Endothelial cell (in vitro differentiated cells): Measurements from ENCODE around the gene ADAMTS15. TPM values are rescaled to one million over a fixed set of nuclear protein-coding genes. Genes with fewer than 3 reads are reported as not detected.

ENCODE experiments used
- DNase-seq: peaks from one replicate; pipeline ENCODE4 v3.0.0; 2021; ENCODE audit warnings: low spot score
- H3K27ac Mint-ChIP-seq: one replicate; pipeline ENCODE4 v1.8.0; 2021; ENCODE audit warnings: mixed read lengths, inconsistent platforms; ENCODE audit not compliant: unreplicated experiment
- H3K27me3 Mint-ChIP-seq: one replicate; pipeline ENCODE4 v1.8.0; 2021; ENCODE audit warnings: mild to moderate bottlenecking, moderate library complexity, mixed read lengths, inconsistent platforms; ENCODE audit not compliant: unreplicated experiment
- H3K36me3 Mint-ChIP-seq: one replicate; pipeline ENCODE4 v1.8.0; 2021; ENCODE audit warnings: mild to moderate bottlenecking, low read depth, mixed read lengths, inconsistent platforms; ENCODE audit not compliant: unreplicated experiment
- H3K4me1 Mint-ChIP-seq: one replicate; pipeline ENCODE4 v1.8.0; 2021; ENCODE audit warnings: mild to moderate bottlenecking, mixed read lengths, inconsistent platforms; ENCODE audit not compliant: unreplicated experiment
- H3K4me3 Mint-ChIP-seq: one replicate; pipeline ENCODE4 v1.8.0; 2021; ENCODE audit warnings: mild to moderate bottlenecking, mixed read lengths, inconsistent platforms; ENCODE audit not compliant: unreplicated experiment
- H3K9me3 Mint-ChIP-seq: one replicate; pipeline ENCODE4 v1.8.0; 2021; ENCODE audit warnings: mixed read lengths, inconsistent platforms; ENCODE audit not compliant: unreplicated experiment
- CTCF ChIP-seq: fragments of 200-600 bp; sonication (generic); IDR thresholded peaks from one replicate; pipeline ENCODE4 v1.5.0; 2021; ENCODE audit warnings: antibody characterized with exemption; ENCODE audit not compliant: unreplicated experiment
- total RNA-seq: library from RNA; stranded (reverse); fragmentation: NEBNext Ultra II Directional; extraction: Animal tissue kit (Norgen Biotek cat#: 25700); gene quantifications from one replicate; pipeline ENCODE4 v1.2.1, GENCODE V29; 2021; ENCODE audit not compliant: unreplicated experiment

The ADAMTS15 gene
- total RNA-seq, 1 donor from 2014 or later, result 4.9 TPM

GRCh38 chr11:130519128-130519932, 70.9 kb downstream of the ADAMTS15 start:
- H3K4me3 Mint-ChIP-seq, result no peak overlapping the region
- peaks cover 7% of the 10 kb centered on the region for H3K27me3 Mint-ChIP-seq
- no peak for TF ChIP-seq CTCF
- no peak overlapping the region for H3K27ac Mint-ChIP-seq
- no peaks in the 10 kb centered on the region for H3K36me3 Mint-ChIP-seq
- peaks cover 8% of the 10 kb centered on the region for H3K4me1 Mint-ChIP-seq
- no peaks in the 10 kb centered on the region for H3K9me3 Mint-ChIP-seq
- DNase-seq, result no peak

- TF ChIP-seq CTCF, result no peak
- Mint-ChIP-seq H3K27ac (no peak overlapping the region), H3K27me3 (peaks cover 9% of the 10 kb centered on the region), H3K9me3 (no peaks in the 10 kb centered on the region), H3K36me3 (no peaks in the 10 kb centered on the region), H3K4me1 (peaks cover 13% of the 10 kb centered on the region), H3K4me3 (no peak overlapping the region)
- no peak for DNase-seq
These were observed 71.8 kb downstream of the ADAMTS15 start for GRCh38 chr11:130520271-130520671.

- H3K27ac Mint-ChIP-seq, result no peak overlapping the region
- H3K27me3 Mint-ChIP-seq, result peaks cover 11% of the 10 kb centered on the region
- H3K36me3 Mint-ChIP-seq, result no peaks in the 10 kb centered on the region
- DNase-seq, result no peak
- peaks cover 31% of the 10 kb centered on the region for H3K4me1 Mint-ChIP-seq
- no peak for TF ChIP-seq CTCF
- H3K4me3 Mint-ChIP-seq, result no peak overlapping the region
- no peaks in the 10 kb centered on the region for H3K9me3 Mint-ChIP-seq
These were observed 74.0 kb downstream of the ADAMTS15 start for GRCh38 chr11:130522284-130522961.

- H3K36me3 Mint-ChIP-seq, result no peaks in the 10 kb centered on the region
- H3K4me3 Mint-ChIP-seq, result no peak overlapping the region
- DNase-seq, result no peak
- TF ChIP-seq CTCF, result no peak
- H3K27me3 Mint-ChIP-seq, result peaks cover 6% of the 10 kb centered on the region
- no peak overlapping the region for H3K27ac Mint-ChIP-seq
- H3K9me3 Mint-ChIP-seq, result no peaks in the 10 kb centered on the region
- peaks cover 37% of the 10 kb centered on the region for H3K4me1 Mint-ChIP-seq
These were observed 74.7 kb downstream of the ADAMTS15 start for GRCh38 chr11:130523166-130523565.

GRCh38 chr11:130523609-130524008, 75.2 kb downstream of the ADAMTS15 start:
- no peak for DNase-seq
- Mint-ChIP-seq H3K27me3 (peaks cover 6% of the 10 kb centered on the region), H3K36me3 (no peaks in the 10 kb centered on the region), H3K9me3 (no peaks in the 10 kb centered on the region), H3K27ac (no peak overlapping the region), H3K4me1 (peaks cover 41% of the 10 kb centered on the region), H3K4me3 (no peak overlapping the region)
- TF ChIP-seq CTCF, result no peak
